GM21825 (cell line): ENCODE measurements around the gene RALGPS1.
A peak's percentile ranks its signal among the peaks of the same experiment; 100 is the strongest.

ENCODE experiments used
- ATAC-seq: cut with Tn5 transposase; IDR thresholded peaks from one replicate; pipeline ENCODE4 v1.9.1; 2021; ENCODE audit warnings: mild to moderate bottlenecking, moderate library complexity; ENCODE audit not compliant: unreplicated experiment

Gene RALGPS1

GRCh38 chr9:127148014-127148413 lies 233.4 kb downstream of the RALGPS1 start:
- no peak for ATAC-seq

DNA sequence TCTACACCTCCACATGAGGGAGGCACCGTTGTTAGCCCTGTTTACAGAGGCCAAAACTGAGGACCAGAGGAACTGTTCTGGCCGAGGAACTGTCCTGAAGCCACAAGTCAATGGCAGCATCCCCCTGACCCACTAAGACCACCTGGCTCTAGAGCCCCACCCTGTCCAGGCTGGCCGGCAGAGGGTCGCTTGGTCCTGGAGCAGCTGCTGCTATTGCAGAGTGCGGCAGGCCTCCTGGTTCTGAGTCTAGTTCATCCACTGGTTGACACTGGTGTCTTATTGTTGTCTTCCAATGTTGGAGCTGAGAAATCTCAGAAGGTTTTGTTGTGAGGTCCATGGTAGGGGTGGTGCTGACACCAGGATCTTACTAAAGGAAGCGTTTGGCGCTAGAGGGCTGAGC lies 234.4 kb downstream of the RALGPS1 start:
- ATAC-seq: no peak

- ATAC-seq: no peak
Measured at GRCh38 chr9:127149463-127150390, 235.1 kb downstream of the RALGPS1 start.

- no peak for ATAC-seq
Measured at GRCh38 chr9:127153501-127153900, 238.9 kb downstream of the RALGPS1 start.

DNA sequence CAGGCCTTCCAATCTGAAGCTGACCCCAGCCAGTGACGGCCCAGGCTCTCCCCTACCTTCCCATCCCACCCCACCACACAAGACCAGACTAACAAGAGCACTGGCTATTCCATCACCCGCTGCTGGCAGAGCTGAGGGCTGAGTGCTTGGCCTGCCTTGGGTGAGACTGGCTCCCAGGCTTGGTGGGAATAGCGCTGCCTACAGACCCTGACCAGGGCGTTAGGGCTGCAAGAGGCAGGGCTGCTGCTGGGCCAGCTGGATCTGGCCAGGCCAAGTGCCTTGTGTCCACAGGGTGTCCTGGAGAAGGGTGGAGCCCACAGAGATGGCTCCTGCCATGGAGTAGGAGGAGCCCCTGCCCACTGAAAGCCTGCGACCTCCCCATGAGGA lies 239.4 kb downstream of the RALGPS1 start:
- no peak for ATAC-seq

DNA sequence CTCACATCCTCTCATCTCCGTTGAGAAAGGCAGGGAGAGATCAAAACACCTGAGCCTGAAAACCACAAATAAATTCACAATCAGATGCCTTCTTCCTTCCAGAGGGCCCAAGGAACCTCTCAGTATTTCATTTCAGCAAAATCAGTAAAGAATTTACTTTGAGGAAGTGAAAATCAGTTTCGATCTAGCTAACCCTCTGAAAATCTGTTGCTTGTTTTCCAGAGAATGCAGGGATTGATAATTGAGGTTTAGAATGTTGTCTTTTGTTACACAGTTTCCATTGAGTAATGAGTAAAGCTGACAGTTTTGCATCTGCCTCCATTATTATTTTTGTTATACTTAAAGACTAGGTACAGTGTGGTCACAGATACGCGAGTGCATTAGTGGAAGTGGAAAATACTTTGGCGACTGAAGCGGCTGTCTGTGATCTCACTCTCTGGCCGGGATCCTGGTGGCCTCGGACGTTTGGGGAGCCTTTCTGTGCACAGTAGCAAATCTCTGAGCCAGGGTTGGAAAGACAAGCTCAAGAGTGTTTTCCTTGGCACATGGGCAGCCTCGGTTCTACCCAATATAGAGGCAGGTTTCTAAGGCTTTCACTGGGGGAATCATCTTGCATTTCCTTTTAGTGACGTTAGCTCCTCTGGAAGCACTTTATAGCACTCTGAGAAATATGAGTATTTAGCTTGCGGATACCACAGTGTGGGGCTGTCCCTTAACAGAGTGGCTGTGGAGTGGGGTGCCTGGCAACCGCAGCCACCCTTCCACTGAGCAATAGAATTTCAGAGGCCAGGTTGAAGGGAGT lies 240.0 kb downstream of the RALGPS1 start:
- ATAC-seq: peak; percentile 56

- ATAC-seq: no peak
Measured at GRCh38 chr9:127155314-127155960, 240.9 kb downstream of the RALGPS1 start.

- no peak for ATAC-seq
Measured at GRCh38 chr9:127158786-127159324, 244.3 kb downstream of the RALGPS1 start.

- no peak for ATAC-seq
Measured at GRCh38 chr9:127159325-127159801, 244.8 kb downstream of the RALGPS1 start.

- ATAC-seq: no peak
Measured at GRCh38 chr9:127159949-127160610, 245.5 kb downstream of the RALGPS1 start.

- no peak for ATAC-seq
Measured at GRCh38 chr9:127161081-127161624, 246.6 kb downstream of the RALGPS1 start.

DNA sequence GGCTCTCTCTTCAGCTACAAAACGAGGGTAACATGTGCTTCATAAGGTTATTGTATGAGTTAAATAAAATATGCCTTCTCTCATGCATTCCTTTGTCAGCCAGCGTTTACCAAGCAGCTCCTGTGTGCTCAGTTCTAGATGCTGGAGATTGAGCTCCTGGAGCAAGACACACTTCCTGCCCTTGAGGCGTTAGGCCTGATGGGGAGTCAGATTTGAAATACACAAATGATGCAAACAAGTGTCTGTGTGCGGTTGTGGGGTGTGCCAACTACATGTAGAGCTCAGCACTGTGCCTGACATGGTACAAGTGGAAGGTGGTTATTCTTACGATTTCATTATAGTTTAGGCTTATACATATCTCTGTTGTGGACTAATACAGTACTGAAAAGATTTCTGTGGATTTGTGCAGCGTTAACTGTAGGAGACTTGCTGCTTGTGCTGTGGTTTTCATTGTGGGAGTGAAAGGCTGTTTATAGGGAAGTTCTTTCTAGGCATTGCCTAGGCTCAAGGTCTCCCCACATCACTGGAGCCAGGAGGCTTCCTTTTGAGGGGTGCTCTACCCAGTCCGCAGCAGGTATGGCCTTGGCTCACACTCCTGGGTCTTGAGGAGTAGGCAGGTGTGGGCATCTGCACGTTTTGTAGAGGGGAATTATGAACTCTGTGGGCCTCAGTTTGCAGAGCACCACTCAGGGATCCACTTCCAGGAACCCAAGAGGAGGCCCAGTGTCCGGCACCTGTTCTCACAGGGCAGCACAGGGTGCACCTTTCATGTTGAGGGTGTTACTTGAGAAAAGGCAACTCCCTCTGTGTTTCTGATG lies 247.7 kb downstream of the RALGPS1 start:
- ATAC-seq: no peak

- no peak for ATAC-seq
Measured at GRCh38 chr9:127162864-127163365, 248.3 kb downstream of the RALGPS1 start.

GRCh38 chr9:127163409-127163808 lies 248.8 kb downstream of the RALGPS1 start:
- peak; percentile 33 for ATAC-seq

- no peak for ATAC-seq
Measured at GRCh38 chr9:127165116-127165515, 250.5 kb downstream of the RALGPS1 start.

GRCh38 chr9:127166111-127166510 lies 251.5 kb downstream of the RALGPS1 start:
- ATAC-seq: peak; percentile 15

- peak; percentile 71 for ATAC-seq
Measured at GRCh38 chr9:127166651-127167524, 252.3 kb downstream of the RALGPS1 start.
